K562 (cell line): ENCODE results near the gene PITPNM1. TPM values are rescaled to one million over a fixed set of nuclear protein-coding genes. Genes with fewer than 3 reads are reported as not detected.

Experiments
- ASH1L ChIP-seq: fragments of 450-650 bp; IDR thresholded peaks from 2 replicates; pipeline ENCODE4 v1.6.1; 2018; ENCODE audit warnings: borderline replicate concordance, mild to moderate bottlenecking, low read depth; ENCODE audit not compliant: partially characterized antibody
- BRD9 ChIP-seq: fragments of 450-650 bp; IDR thresholded peaks from 2 replicates; pipeline ENCODE4 v1.6.1; 2018; ENCODE audit warnings: low read depth; ENCODE audit not compliant: partially characterized antibody
- CXXC5 ChIP-seq: fragments of 250-450 bp; sonication (Bioruptor Pico); IDR thresholded peaks from 2 replicates; pipeline ENCODE4 v1.8.0; 2022; ENCODE audit warnings: inconsistent platforms, mild to moderate bottlenecking, moderate library complexity
- ETV6 ChIP-seq, 3 experiments: fragments of 150-350 bp in 1 of 3; sonication (generic) in 1 of 3; formaldehyde crosslinking in 1 of 3; IDR thresholded peaks; 2 replicates each; pipeline versions ENCODE4 v1.6.1 to v1.8.0; 2014 to 2022; ENCODE audit warnings: borderline replicate concordance in 2 of 3, low read depth in 2 of 3, antibody characterized with exemption in 1 of 3, low read length in 1 of 3, mild to moderate bottlenecking in 1 of 3, missing genetic modification reagents in 1 of 3
- FOXJ2 ChIP-seq: fragments of 200-800 bp; sonication (Bioruptor generic); IDR thresholded peaks from 2 replicates; pipeline ENCODE4 v1.6.1; 2016; ENCODE audit warnings: missing genetic modification characterization, missing compliant biosample characterization
- FOXK2 ChIP-seq, 2 experiments: fragments of 450-650 bp; IDR thresholded peaks in 1 of 2; conservative IDR thresholded peaks in 1 of 2; 2 replicates each; pipeline ENCODE4 v1.6.1; 2016; ENCODE audit warnings: low read depth in 2 of 2, mild to moderate bottlenecking in 1 of 2
- FOXM1 ChIP-seq, 2 experiments: fragments of 450-650 bp in 1 of 2; sonication (generic) in 1 of 2; formaldehyde crosslinking in 1 of 2; IDR thresholded peaks; 2 replicates each; pipeline versions ENCODE4 v1.6.1 to v1.9.0; 2017 to 2022; ENCODE audit warnings: low read depth in 2 of 2, mild to moderate bottlenecking in 2 of 2, missing genetic modification reagents in 1 of 2, moderate library complexity in 1 of 2
- L3MBTL2 ChIP-seq: fragments of 450-650 bp; IDR thresholded peaks from 2 replicates; pipeline ENCODE4 v1.6.1; 2016; ENCODE audit warnings: mild to moderate bottlenecking, moderate library complexity
- LCOR ChIP-seq: sonication (generic); formaldehyde crosslinking; IDR thresholded peaks from 2 replicates; pipeline ENCODE4 v1.8.0; 2022; ENCODE audit warnings: mild to moderate bottlenecking, missing genetic modification reagents
- MYNN ChIP-seq, 2 experiments: sonication (generic); formaldehyde crosslinking in 1 of 2; IDR thresholded peaks; 2 replicates each; pipeline versions ENCODE4 v1.5.0 to v1.6.1; 2016 to 2020; ENCODE audit warnings: antibody characterized with exemption in 1 of 2, missing genetic modification reagents in 1 of 2
- NBN ChIP-seq: fragments of 450-650 bp; IDR thresholded peaks from 2 replicates; pipeline ENCODE4 v1.6.1; 2016; ENCODE audit warnings: low read depth, mild to moderate bottlenecking
- PTBP1 ChIP-seq: fragments of 200-400 bp; formaldehyde crosslinking; IDR thresholded peaks from 2 replicates; pipeline ENCODE4 v1.6.1; 2017; ENCODE audit warnings: low read depth, low read length
- TAF15 ChIP-seq: fragments of 200-400 bp; formaldehyde crosslinking; IDR thresholded peaks from 2 replicates; pipeline ENCODE4 v1.6.1; 2017; ENCODE audit warnings: mild to moderate bottlenecking, low read depth, low read length, moderate library complexity
- ZFX ChIP-seq: sonication (generic); formaldehyde crosslinking; IDR thresholded peaks from 2 replicates; pipeline ENCODE4 v1.8.0; 2022; ENCODE audit warnings: mild to moderate bottlenecking, missing genetic modification reagents, moderate library complexity
- ZNF431 ChIP-seq: sonication (generic); formaldehyde crosslinking; IDR thresholded peaks from 2 replicates; pipeline ENCODE4 v1.8.0; 2022; ENCODE audit warnings: mild to moderate bottlenecking, missing genetic modification reagents
- ZNF75A ChIP-seq: fragments of 450-650 bp; formaldehyde crosslinking; IDR thresholded peaks from 2 replicates; pipeline ENCODE4 v1.4.0; 2020; ENCODE audit warnings: mild to moderate bottlenecking
- polyA plus RNA-seq, 8 experiments: library from polyadenylated mRNA; depleted of rRNA in 4 of 8; stranded (reverse) in 5 of 8; unstranded in 3 of 8; fragments of >200 nt; fragmentation: Nextera tagmentation in 2 of 8; fragmentation: Illumina TruSeq in 1 of 8; extraction: Ambion mirVana in 2 of 8; extraction: Trizol in 1 of 8; gene quantifications; 2 replicates each; pipeline versions ENCODE4 v1.2.1 to v1.2.3, GENCODE V29; 2011 to 2014; ENCODE audit warnings: inconsistent platforms in 1 of 8, missing spikeins in 1 of 8
- total RNA-seq, 7 experiments: library from RNA; depleted of rRNA in 6 of 7; stranded (reverse); fragments of >200 nt in 6 of 7; fragmentation: Illumina TruSeq in 2 of 7; extraction: Trizol in 2 of 7; gene quantifications; 2 replicates each; pipeline versions ENCODE4 v1.2.1 to v1.2.3, GENCODE V29; 2011 to 2021; ENCODE audit warnings: low replicate concordance in 1 of 7
- TF ChIP-seq, protein P1 (sequence below): sonication (generic); formaldehyde crosslinking; IDR thresholded peaks from 2 replicates; pipeline ENCODE4 v1.8.0; 2022; ENCODE audit warnings: missing genetic modification reagents, mild to moderate bottlenecking, moderate library complexity, borderline replicate concordance
- TF ChIP-seq, protein P2 (sequence below), 2 experiments: IDR thresholded peaks in 1 of 2; conservative IDR thresholded peaks in 1 of 2; 2 replicates each; pipeline ENCODE4 v1.6.1; 2016; ENCODE audit warnings: low read depth in 2 of 2, mild to moderate bottlenecking in 1 of 2, missing compliant biosample characterization in 1 of 2, missing genetic modification characterization in 1 of 2, moderate library complexity in 1 of 2
- TF ChIP-seq, protein P3 (sequence below): sonication (generic); formaldehyde crosslinking; IDR thresholded peaks from 2 replicates; pipeline ENCODE4 v1.8.0; 2022; ENCODE audit warnings: missing genetic modification reagents, mild to moderate bottlenecking, borderline replicate concordance
- TF ChIP-seq, protein P4 (sequence below): fragments of 450-650 bp; IDR thresholded peaks from 2 replicates; pipeline ENCODE4 v1.6.1; 2014; ENCODE audit warnings: low read depth, mild to moderate bottlenecking, moderate library complexity, borderline replicate concordance

The PITPNM1 gene
- total and polyA plus RNA-seq, 9 of the 15 experiments (the other 6 are each of a cell fraction or from before 2014, with no cell fraction given) = 0.11 to 53.7 (median 16.0) TPM

DNA sequence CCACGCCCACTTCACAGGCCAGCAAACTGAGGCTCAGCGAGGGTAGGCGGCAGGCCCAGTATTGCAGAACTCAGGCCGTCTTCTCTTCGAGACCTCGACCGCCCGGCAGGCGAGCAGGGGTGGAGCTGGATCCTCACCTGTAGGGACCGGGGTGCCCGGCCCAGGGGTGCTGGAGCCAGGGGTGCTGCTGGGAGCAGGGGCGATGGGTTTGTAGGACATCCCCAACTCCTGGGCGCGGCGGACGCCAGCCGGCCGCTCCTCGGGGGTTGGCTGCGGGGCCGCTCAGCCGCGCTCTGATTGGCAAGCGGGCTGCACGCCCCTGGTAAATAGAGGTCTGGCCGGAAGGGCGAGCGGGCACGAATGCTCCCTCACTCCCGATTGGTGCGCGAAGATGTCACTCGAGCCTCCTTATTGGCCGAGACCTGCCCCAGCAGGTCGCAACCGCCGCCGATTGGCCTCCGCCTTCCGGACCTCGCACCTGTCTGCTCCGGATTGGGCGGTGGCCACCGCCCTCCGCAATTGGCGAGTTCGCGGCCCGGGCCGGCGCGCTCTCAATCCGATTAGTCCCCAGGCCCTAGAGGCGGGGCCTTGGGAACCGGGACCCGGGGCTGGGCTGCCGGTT is 2.8 kb upstream of the PITPNM1 start, which contains the start of gene CDK2AP2 (continued):
- TF ChIP-seq TAF15 (no peak), BRD9 (no peak), ZFX (CRISPR knock-in tag) (no peak; the same call in none of the 2 replicates), FOXK2 (conservative IDR thresholded peaks at IDR 0.05 in 1 of 2, IDR thresholded peaks at IDR 0.05 in 1 of 2; ENCODE audit: low read depth in 2 of 2) (peak; percentile 73 to 75), MYNN (IDR thresholded peaks at IDR 0.05) (no peak), MYNN (CRISPR knock-in tag; IDR thresholded peaks at IDR 0.05) (no peak), FOXM1 (IDR thresholded peaks at IDR 0.05; ENCODE audit: low read depth) (peak; percentile 75), FOXM1 (CRISPR knock-in tag; IDR thresholded peaks at IDR 0.05; ENCODE audit: low read depth) (no peak), ZNF75A (CRISPR knock-in tag) (0 out of 2 replicates have a peak, but pooled peaks have one; percentile 29), ETV6 (IDR thresholded peaks at IDR 0.05; ENCODE audit: borderline replicate concordance in 1 of 2, low read depth in 2 of 2, low read length in 1 of 2) (no peak), ETV6 (CRISPR knock-in tag; IDR thresholded peaks at IDR 0.05; ENCODE audit: borderline replicate concordance) (peak; percentile 88; the same call in 1 of the 2 replicates), ASH1L (peak; percentile 99), L3MBTL2 (peak; percentile 70), CXXC5 (CRISPR knock-in tag) (0 out of 2 replicates have a peak, but pooled peaks have one; percentile 79), NBN (peak; percentile 38; the same call in 1 of the 2 replicates), LCOR (CRISPR knock-in tag) (0 out of 2 replicates have a peak, but pooled peaks have one; percentile 68), FOXJ2 (tag) (peak; percentile 61; the same call in 1 of the 2 replicates), ZNF431 (CRISPR knock-in tag) (peak; percentile 6; the same call in 1 of the 2 replicates), PTBP1 (peak; percentile 95)
- TF ChIP-seq, protein P1, sequence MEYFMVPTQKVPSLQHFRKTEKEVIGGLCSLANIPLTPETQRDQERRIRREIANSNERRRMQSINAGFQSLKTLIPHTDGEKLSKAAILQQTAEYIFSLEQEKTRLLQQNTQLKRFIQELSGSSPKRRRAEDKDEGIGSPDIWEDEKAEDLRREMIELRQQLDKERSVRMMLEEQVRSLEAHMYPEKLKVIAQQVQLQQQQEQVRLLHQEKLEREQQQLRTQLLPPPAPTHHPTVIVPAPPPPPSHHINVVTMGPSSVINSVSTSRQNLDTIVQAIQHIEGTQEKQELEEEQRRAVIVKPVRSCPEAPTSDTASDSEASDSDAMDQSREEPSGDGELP = peak; percentile 72
- TF ChIP-seq, protein P2, sequence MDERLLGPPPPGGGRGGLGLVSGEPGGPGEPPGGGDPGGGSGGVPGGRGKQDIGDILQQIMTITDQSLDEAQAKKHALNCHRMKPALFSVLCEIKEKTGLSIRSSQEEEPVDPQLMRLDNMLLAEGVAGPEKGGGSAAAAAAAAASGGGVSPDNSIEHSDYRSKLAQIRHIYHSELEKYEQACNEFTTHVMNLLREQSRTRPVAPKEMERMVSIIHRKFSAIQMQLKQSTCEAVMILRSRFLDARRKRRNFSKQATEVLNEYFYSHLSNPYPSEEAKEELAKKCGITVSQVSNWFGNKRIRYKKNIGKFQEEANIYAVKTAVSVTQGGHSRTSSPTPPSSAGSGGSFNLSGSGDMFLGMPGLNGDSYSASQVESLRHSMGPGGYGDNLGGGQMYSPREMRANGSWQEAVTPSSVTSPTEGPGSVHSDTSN (CRISPR knock-in tag; IDR thresholded peaks at IDR 0.05; ENCODE audit: low read depth) = peak; percentile 76
- TF ChIP-seq, protein P2 (tag; conservative IDR thresholded peaks at IDR 0.05; ENCODE audit: low read depth) = peak; percentile 97
- TF ChIP-seq, protein P3, sequence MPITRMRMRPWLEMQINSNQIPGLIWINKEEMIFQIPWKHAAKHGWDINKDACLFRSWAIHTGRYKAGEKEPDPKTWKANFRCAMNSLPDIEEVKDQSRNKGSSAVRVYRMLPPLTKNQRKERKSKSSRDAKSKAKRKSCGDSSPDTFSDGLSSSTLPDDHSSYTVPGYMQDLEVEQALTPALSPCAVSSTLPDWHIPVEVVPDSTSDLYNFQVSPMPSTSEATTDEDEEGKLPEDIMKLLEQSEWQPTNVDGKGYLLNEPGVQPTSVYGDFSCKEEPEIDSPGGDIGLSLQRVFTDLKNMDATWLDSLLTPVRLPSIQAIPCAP (CRISPR knock-in tag) = 0 out of 2 replicates have a peak, but pooled peaks have one; percentile 47
- TF ChIP-seq, protein P4, sequence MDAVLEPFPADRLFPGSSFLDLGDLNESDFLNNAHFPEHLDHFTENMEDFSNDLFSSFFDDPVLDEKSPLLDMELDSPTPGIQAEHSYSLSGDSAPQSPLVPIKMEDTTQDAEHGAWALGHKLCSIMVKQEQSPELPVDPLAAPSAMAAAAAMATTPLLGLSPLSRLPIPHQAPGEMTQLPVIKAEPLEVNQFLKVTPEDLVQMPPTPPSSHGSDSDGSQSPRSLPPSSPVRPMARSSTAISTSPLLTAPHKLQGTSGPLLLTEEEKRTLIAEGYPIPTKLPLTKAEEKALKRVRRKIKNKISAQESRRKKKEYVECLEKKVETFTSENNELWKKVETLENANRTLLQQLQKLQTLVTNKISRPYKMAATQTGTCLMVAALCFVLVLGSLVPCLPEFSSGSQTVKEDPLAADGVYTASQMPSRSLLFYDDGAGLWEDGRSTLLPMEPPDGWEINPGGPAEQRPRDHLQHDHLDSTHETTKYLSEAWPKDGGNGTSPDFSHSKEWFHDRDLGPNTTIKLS = no peak
